GM12891 (cell line): ENCODE data around the gene FBXO9.
"Not testable (repeated sequence)": the region's sequence is repeated elsewhere in the genome, so short reads cannot be mapped to it uniquely, and the experiment has no call there.

Source experiments
- POLR2A ChIP-seq: IDR thresholded peaks from 2 replicates; pipeline ENCODE4 v1.6.1; 2011; ENCODE audit warnings: low read depth, low read length, control low read depth
- POLR2AphosphoS5 ChIP-seq: IDR thresholded peaks from 2 replicates; pipeline ENCODE4 v1.6.1; 2011; ENCODE audit warnings: low read depth, low read length, control low read depth
- POU2F2 ChIP-seq: IDR thresholded peaks from 2 replicates; pipeline ENCODE4 v1.6.1; 2011; ENCODE audit warnings: low read depth, mild to moderate bottlenecking, control low read depth, low read length, moderate library complexity
- TAF1 ChIP-seq: IDR thresholded peaks from 2 replicates; pipeline ENCODE4 v1.6.1; 2011; ENCODE audit warnings: low read depth, low read length, control low read depth

- not testable (repeated sequence) for TF ChIP-seq POLR2A, TAF1, POLR2AphosphoS5, POU2F2
These were observed 949 bp upstream of the FBXO9 start for GRCh38 chr6:53064255-53064654.
